Liver (tissue), 9 donors: ENCODE measurements around the gene UBTD1. TPM values are rescaled to one million over a fixed set of nuclear protein-coding genes. Genes with fewer than 3 reads are reported as not detected.

Source experiments
- DNase-seq: peaks from one replicate; pipeline ENCODE4 v3.0.0-alpha.2; 2017; ENCODE audit warnings: low spot score
- H3K27ac ChIP-seq, 2 donors: one replicate each; pipeline ENCODE4 v1.7.0; 2013; ENCODE audit warnings: inconsistent platforms in 2 of 2, low read length in 2 of 2, control low read depth in 1 of 2, low read depth in 1 of 2, mild to moderate bottlenecking in 1 of 2
- H3K27me3 ChIP-seq, 4 donors: one replicate each; pipeline versions ENCODE4 v1.6.1 to v1.7.0; 2013; ENCODE audit warnings: low read length in 3 of 4, inconsistent platforms in 1 of 4, mild to moderate bottlenecking in 1 of 4, moderate library complexity in 1 of 4; ENCODE audit not compliant: control insufficient read depth in 4 of 4, insufficient read depth in 4 of 4
- H3K36me3 ChIP-seq, 4 donors: one replicate each; pipeline versions ENCODE4 v1.6.1 to v1.7.0; 2013; ENCODE audit warnings: low read length in 3 of 4, mild to moderate bottlenecking in 3 of 4, low read depth in 1 of 4, moderate library complexity in 1 of 4; ENCODE audit not compliant: control insufficient read depth in 4 of 4, insufficient read depth in 3 of 4
- H3K4me1 ChIP-seq, 4 donors: one replicate each; pipeline versions ENCODE4 v1.6.1 to v1.7.0; 2013; ENCODE audit warnings: low read length in 3 of 4, mild to moderate bottlenecking in 3 of 4, moderate library complexity in 1 of 4; ENCODE audit not compliant: control insufficient read depth in 4 of 4, insufficient read depth in 4 of 4
- H3K4me3 ChIP-seq, 3 donors: one replicate each; pipeline versions ENCODE4 v1.6.1 to v1.7.0; 2013; ENCODE audit warnings: low read length in 3 of 3, control low read depth in 1 of 3, low read depth in 1 of 3, mild to moderate bottlenecking in 1 of 3
- H3K9ac ChIP-seq, 2 donors: one replicate each; pipeline ENCODE4 v1.7.0; 2013; ENCODE audit warnings: low read length in 2 of 2, mild to moderate bottlenecking in 2 of 2, moderate library complexity in 2 of 2, control low read depth in 1 of 2, low read depth in 1 of 2
- H3K9me3 ChIP-seq, 4 donors: one replicate each; pipeline versions ENCODE4 v1.6.1 to v1.7.0; 2013; ENCODE audit warnings: low read length in 3 of 4; ENCODE audit not compliant: control insufficient read depth in 4 of 4
- CTCF ChIP-seq: fragments of 150-350 bp; IDR thresholded peaks from 2 replicates; pipeline ENCODE4 v1.5.1; 2017; ENCODE audit warnings: improper control_type of control experiment, low read depth, low read length; ENCODE audit not compliant: missing input control
- EGR1 ChIP-seq, 2 donors: IDR thresholded peaks; 2 replicates each; pipeline ENCODE4 v1.6.1; 2016 to 2018; ENCODE audit warnings: antibody characterized with exemption in 2 of 2, low read depth in 2 of 2
- FOXA1 ChIP-seq: IDR thresholded peaks from 2 replicates; pipeline ENCODE4 v1.6.1; 2016; ENCODE audit warnings: antibody characterized with exemption
- FOXA2 ChIP-seq: IDR thresholded peaks from 2 replicates; pipeline ENCODE4 v1.6.1; 2016; ENCODE audit warnings: antibody characterized with exemption
- GABPA ChIP-seq, 2 donors: IDR thresholded peaks in 1 of 2; conservative IDR thresholded peaks in 1 of 2; 2 replicates each; pipeline ENCODE4 v1.6.1; 2016; ENCODE audit warnings: antibody characterized with exemption in 2 of 2, mild to moderate bottlenecking in 1 of 2, moderate library complexity in 1 of 2
- HNF4A ChIP-seq, 2 donors: conservative IDR thresholded peaks; 2 replicates each; pipeline ENCODE4 v1.6.1; 2016; ENCODE audit warnings: antibody characterized with exemption in 2 of 2, mild to moderate bottlenecking in 2 of 2
- HNF4G ChIP-seq: IDR thresholded peaks from 2 replicates; pipeline ENCODE4 v1.6.1; 2016; ENCODE audit warnings: antibody characterized with exemption
- JUND ChIP-seq, 2 donors: IDR thresholded peaks; 2 replicates each; pipeline ENCODE4 v1.6.1; 2016; ENCODE audit warnings: antibody characterized with exemption in 2 of 2
- MAX ChIP-seq: IDR thresholded peaks from 2 replicates; pipeline ENCODE4 v1.6.1; 2016; ENCODE audit warnings: antibody characterized with exemption
- NR2F2 ChIP-seq: IDR thresholded peaks from 2 replicates; pipeline ENCODE4 v1.6.1; 2016; ENCODE audit warnings: antibody characterized with exemption
- RAD21 ChIP-seq, 2 donors: IDR thresholded peaks; 2 replicates each; pipeline ENCODE4 v1.6.1; 2016; ENCODE audit warnings: antibody characterized with exemption in 2 of 2, mild to moderate bottlenecking in 2 of 2
- REST ChIP-seq: IDR thresholded peaks from 2 replicates; pipeline ENCODE4 v1.6.1; 2016; ENCODE audit warnings: antibody characterized with exemption, mild to moderate bottlenecking
- RXRA ChIP-seq, 2 donors: IDR thresholded peaks; 2 replicates each; pipeline ENCODE4 v1.6.1; 2017 to 2018; ENCODE audit warnings: antibody characterized with exemption in 2 of 2, mild to moderate bottlenecking in 1 of 2
- SP1 ChIP-seq: IDR thresholded peaks from 2 replicates; pipeline ENCODE4 v1.6.1; 2018; ENCODE audit warnings: antibody characterized with exemption, mild to moderate bottlenecking
- TAF1 ChIP-seq: conservative IDR thresholded peaks from 2 replicates; pipeline ENCODE4 v1.6.1; 2016; ENCODE audit warnings: antibody characterized with exemption, mild to moderate bottlenecking
- YY1 ChIP-seq: IDR thresholded peaks from 2 replicates; pipeline ENCODE4 v1.6.1; 2016; ENCODE audit warnings: antibody characterized with exemption, mild to moderate bottlenecking
- ZBTB33 ChIP-seq: IDR thresholded peaks from 2 replicates; pipeline ENCODE4 v1.6.1; 2016; ENCODE audit warnings: antibody characterized with exemption
- WGBS: extraction: QIAGEN DNeasy Blood & Tissue Kit; methylation state at CpG from one replicate; pipeline ENCODE4 v1.1.7; 2013; 5-methylcytosine and 5-hydroxymethylcytosine counted together
- polyA plus RNA-seq, 2 donors: library from polyadenylated mRNA; stranded (reverse) in 1 of 2; unstranded in 1 of 2; fragments of 200-250 nt in 1 of 2; fragments of >200 nt in 1 of 2; fragmentation: Nextera tagmentation in 1 of 2; extraction: Ambion mirVana in 1 of 2; gene quantifications; one replicate each; pipeline versions ENCODE4 v1.2.1 to v1.2.3, GENCODE V29; 2013 to 2015
- total RNA-seq, 2 donors: library from RNA; depleted of rRNA; stranded (reverse); fragments of >200 nt; gene quantifications; one replicate each; pipeline ENCODE4 v1.2.3, GENCODE V29; 2014
- TF ChIP-seq, protein P1 (sequence below): IDR thresholded peaks from 2 replicates; pipeline ENCODE4 v1.6.1; 2016; ENCODE audit warnings: antibody characterized with exemption
- donor health status: healthy.
- donor health status: healthy.
- donor health status: healthy.
- donor health status: healthy.
- donor health status: healthy.

UBTD1 gene
- total and polyA plus RNA-seq, 4 donors, result 2.7 to 11.0 (median 9.3) TPM

DNA sequence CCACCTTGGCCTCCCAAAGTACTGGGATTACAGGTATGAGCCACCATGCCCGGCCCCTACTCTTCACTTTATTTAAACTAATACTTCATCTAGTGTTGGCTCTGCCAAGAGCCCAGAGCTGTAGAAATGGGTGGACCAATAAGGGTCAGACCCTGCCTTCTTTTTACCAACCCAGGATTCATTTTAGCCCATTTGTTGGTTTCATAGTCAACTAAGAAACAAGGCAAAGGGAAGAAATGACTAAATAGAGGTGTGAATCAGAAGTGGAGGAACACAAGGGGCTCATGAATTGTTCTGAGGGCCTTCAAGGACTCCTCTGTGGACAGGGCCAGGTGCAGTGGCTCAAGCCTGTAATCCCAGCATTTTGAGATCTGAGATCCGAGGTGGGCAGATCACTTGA lies 74.9 kb downstream of the UBTD1 start:
- H3K27ac ChIP-seq, result no peak overlapping the region
- H3K27me3 ChIP-seq, result no peaks in the 10 kb centered on the region
- peaks cover 0 to 9% (median 5%) of the 10 kb centered on the region in 4 donors for H3K36me3 ChIP-seq
- TF ChIP-seq JUND (IDR thresholded peaks at IDR 0.05), result no peak
- no peak for TF ChIP-seq YY1
- TF ChIP-seq HNF4A (conservative IDR thresholded peaks at IDR 0.05), result no peak
- no peak for TF ChIP-seq RAD21 (IDR thresholded peaks at IDR 0.05)
- TF ChIP-seq SP1, result no peak
- TF ChIP-seq REST, result no peak
- peaks cover 5 to 20% (median 10%) of the 10 kb centered on the region in 4 donors for H3K4me1 ChIP-seq
- no peak for DNase-seq
- H3K9me3 ChIP-seq, result no peaks in the 10 kb centered on the region
- 51% methylated on average over 2 of the region's 2 CpGs for WGBS
- H3K4me3 ChIP-seq, result no peak overlapping the region
- H3K9ac ChIP-seq, result no peak overlapping the region

DNA sequence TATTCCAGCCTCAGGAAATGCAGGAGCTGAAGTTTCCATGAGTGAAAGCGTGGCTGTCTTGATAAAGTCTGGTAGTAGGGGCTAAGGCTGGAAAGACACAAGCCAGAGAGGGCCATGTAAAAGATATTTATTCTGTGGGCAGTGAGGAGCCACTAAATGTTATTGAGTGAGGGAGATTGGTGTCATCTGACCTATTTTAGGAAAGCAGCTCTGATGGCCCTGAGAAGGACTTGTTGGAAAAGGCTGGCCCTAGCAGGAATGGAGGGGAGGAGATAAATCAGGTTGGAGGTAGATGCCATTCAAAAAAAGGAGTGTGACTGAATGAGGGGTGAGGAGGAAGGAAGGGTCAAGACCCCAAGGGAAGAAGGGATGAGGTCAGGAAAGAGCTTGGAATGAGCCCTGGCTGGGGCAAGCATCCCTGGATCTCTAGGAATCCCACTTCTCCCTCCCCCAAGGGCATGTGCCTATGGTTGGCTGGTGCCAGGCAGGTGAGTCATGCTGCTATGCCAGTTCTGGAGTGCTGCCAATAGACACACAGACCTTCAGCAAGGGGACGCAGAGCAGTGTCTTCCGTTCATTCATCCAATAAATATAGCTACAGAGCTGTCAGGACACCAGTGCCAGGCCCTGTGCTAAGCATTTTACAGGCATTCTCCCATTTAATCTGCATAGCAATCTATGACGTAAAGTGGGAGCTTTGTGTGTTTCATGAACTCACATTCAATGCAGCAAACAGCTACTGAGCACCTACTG lies 75.8 kb downstream of the UBTD1 start:
- WGBS, result 40% methylated on average over 4 of the region's 4 CpGs
- H3K27ac ChIP-seq, result peak overlapping the region; percentile 60 to 75
- TF ChIP-seq JUND (IDR thresholded peaks at IDR 0.05) (peak; percentile 99 to 100), TAF1 (no peak), NR2F2 (peak; percentile 25), HNF4A (conservative IDR thresholded peaks at IDR 0.05) (peak; percentile 59 to 77), CTCF (no peak), GABPA (IDR thresholded peaks at IDR 0.05 in 1 of 2, conservative IDR thresholded peaks at IDR 0.05 in 1 of 2) (peak in 1 of 2 donors; percentile 29), EGR1 (IDR thresholded peaks at IDR 0.05; ENCODE audit: low read depth in 2 of 2) (no peak), ZBTB33 (no peak), FOXA2 (peak; percentile 57), RXRA (IDR thresholded peaks at IDR 0.05) (peak; percentile 50 to 84), FOXA1 (peak; percentile 53), HNF4G (no peak), REST (peak; percentile 77), MAX (peak; percentile 65), YY1 (peak; percentile 38), RAD21 (IDR thresholded peaks at IDR 0.05) (peak; percentile 52 to 54), SP1 (peak; percentile 64)
- TF ChIP-seq, protein P1, sequence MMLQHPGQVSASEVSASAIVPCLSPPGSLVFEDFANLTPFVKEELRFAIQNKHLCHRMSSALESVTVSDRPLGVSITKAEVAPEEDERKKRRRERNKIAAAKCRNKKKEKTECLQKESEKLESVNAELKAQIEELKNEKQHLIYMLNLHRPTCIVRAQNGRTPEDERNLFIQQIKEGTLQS, result peak; percentile 97
- no peak for DNase-seq
- no peaks in the 10 kb centered on the region for H3K9me3 ChIP-seq
- peaks cover 0 to 5% (median 3%) of the 10 kb centered on the region in 4 donors for H3K36me3 ChIP-seq
- H3K4me1 ChIP-seq, result peaks cover 5 to 20% (median 10%) of the 10 kb centered on the region in 4 donors
- no peak overlapping the region for H3K9ac ChIP-seq
- no peak overlapping the region for H3K4me3 ChIP-seq
- no peaks in the 10 kb centered on the region for H3K27me3 ChIP-seq
